Stimulated activated CD8-positive, alpha-beta memory T cell treated with anti-CD3 and anti-CD28 coated beads, Interleukin-2, amount 100 ng/mL, for 48 hours (primary cell): ENCODE data around the gene TAS1R1.

ENCODE experiments used
- DNase-seq, 2 donors: peaks; one replicate each; pipeline ENCODE4 v3.0.0-alpha.2; 2020; ENCODE audit warnings: low read depth in 2 of 2

TAS1R1 gene

DNA sequence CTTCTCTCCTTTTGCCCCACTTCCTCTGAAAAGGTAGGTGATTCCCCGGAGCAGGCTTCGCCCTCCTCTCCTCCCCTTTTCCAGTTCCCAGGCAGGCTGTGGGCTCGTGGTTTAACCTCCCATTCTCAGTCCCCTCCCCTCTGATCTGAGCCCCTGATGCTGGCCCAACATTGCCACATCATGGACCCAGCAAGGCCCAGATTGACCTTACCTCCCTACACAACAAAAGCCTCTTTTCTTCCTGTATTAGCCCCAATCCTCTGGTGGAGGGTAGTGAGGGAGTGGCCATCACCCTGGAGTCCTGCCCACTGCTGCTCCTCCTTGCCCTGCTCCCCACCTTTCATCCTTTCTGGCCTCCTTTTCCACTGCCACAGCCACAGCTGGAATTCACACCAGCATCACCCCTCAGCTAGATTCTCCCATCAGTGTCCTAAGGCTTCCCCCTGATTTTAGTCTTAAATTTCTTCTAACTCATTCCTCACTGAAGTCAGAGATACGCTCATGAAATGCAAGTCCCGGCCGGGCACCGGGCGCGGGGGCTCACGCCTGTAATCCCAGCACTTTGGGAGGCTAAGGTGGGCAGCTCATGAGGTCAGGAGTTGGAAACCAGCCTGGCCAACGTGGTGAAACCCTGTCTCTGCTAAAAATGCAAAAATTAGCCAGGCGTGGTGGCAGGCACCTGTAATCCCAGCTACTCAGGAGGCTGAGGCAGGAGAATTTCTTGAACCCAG, 17.7 kb downstream of the TAS1R1 start:
- no peak for DNase-seq

- DNase-seq, result no peak
Measured at GRCh38 chr1:6574025-6574620, 19.0 kb downstream of the TAS1R1 start.

DNA sequence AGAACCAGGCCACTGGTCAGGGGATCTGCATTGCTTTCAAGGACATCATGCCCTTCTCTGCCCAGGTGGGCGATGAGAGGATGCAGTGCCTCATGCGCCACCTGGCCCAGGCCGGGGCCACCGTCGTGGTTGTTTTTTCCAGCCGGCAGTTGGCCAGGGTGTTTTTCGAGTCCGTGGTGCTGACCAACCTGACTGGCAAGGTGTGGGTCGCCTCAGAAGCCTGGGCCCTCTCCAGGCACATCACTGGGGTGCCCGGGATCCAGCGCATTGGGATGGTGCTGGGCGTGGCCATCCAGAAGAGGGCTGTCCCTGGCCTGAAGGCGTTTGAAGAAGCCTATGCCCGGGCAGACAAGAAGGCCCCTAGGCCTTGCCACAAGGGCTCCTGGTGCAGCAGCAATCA, 19.7 kb downstream of the TAS1R1 start:
- DNase-seq, result no peak

GRCh38 chr1:6577831-6578525, 22.9 kb downstream of the TAS1R1 start:
- no peak for DNase-seq

DNA sequence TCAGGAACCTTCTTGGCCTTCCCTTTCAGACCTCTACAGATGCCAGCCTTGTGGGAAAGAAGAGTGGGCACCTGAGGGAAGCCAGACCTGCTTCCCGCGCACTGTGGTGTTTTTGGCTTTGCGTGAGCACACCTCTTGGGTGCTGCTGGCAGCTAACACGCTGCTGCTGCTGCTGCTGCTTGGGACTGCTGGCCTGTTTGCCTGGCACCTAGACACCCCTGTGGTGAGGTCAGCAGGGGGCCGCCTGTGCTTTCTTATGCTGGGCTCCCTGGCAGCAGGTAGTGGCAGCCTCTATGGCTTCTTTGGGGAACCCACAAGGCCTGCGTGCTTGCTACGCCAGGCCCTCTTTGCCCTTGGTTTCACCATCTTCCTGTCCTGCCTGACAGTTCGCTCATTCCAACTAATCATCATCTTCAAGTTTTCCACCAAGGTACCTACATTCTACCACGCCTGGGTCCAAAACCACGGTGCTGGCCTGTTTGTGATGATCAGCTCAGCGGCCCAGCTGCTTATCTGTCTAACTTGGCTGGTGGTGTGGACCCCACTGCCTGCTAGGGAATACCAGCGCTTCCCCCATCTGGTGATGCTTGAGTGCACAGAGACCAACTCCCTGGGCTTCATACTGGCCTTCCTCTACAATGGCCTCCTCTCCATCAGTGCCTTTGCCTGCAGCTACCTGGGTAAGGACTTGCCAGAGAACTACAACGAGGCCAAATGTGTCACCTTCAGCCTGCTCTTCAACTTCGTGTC, 23.7 kb downstream of the TAS1R1 start:
- no peak for DNase-seq

DNA sequence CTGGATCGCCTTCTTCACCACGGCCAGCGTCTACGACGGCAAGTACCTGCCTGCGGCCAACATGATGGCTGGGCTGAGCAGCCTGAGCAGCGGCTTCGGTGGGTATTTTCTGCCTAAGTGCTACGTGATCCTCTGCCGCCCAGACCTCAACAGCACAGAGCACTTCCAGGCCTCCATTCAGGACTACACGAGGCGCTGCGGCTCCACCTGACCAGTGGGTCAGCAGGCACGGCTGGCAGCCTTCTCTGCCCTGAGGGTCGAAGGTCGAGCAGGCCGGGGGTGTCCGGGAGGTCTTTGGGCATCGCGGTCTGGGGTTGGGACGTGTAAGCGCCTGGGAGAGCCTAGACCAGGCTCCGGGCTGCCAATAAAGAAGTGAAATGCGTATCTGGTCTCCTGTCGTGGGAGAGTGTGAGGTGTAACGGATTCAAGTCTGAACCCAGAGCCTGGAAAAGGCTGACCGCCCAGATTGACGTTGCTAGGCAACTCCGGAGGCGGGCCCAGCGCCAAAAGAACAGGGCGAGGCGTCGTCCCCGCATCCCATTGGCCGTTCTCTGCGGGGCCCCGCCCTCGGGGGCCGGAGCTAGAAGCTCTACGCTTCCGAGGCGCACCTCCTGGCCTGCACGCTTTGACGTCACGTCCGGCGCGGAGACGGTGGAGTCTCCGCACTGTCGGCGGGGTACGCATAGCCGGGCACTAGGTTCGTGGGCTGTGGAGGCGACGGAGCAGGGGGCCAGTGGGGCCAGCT, 24.4 kb downstream of the TAS1R1 start, which contains the start of gene ZBTB48:
Gene ZBTB48, plus strand, starts transcription at position 621 of the 745 bp plus-strand sequence. CDS start 616 bp downstream, outside the sequence.
- peak; percentile 96 to 97 for DNase-seq

- DNase-seq, result no peak
Measured at GRCh38 chr1:6580119-6580592, 25.0 kb downstream of the TAS1R1 start.

DNA sequence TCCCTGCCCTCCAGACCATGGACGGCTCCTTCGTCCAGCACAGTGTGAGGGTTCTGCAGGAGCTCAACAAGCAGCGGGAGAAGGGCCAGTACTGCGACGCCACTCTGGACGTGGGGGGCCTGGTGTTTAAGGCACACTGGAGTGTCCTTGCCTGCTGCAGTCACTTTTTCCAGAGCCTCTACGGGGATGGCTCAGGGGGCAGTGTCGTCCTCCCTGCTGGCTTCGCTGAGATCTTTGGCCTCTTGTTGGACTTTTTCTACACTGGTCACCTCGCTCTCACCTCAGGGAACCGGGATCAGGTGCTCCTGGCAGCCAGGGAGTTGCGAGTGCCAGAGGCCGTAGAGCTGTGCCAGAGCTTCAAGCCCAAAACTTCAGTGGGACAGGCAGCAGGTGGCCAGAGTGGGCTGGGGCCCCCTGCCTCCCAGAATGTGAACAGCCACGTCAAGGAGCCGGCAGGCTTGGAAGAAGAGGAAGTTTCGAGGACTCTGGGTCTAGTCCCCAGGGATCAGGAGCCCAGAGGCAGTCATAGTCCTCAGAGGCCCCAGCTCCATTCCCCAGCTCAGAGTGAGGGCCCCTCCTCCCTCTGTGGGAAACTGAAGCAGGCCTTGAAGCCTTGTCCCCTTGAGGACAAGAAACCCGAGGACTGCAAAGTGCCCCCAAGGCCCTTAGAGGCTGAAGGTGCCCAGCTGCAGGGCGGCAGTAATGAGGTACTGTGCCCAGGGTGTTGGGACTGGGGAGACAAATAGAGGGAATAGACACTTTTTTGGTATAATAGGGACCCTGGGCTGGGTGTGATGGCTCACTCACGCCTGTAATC, 25.7 kb downstream of the TAS1R1 start:
- DNase-seq, result no peak

- DNase-seq, result no peak
Measured at GRCh38 chr1:6581561-6582305, 26.6 kb downstream of the TAS1R1 start.

DNA sequence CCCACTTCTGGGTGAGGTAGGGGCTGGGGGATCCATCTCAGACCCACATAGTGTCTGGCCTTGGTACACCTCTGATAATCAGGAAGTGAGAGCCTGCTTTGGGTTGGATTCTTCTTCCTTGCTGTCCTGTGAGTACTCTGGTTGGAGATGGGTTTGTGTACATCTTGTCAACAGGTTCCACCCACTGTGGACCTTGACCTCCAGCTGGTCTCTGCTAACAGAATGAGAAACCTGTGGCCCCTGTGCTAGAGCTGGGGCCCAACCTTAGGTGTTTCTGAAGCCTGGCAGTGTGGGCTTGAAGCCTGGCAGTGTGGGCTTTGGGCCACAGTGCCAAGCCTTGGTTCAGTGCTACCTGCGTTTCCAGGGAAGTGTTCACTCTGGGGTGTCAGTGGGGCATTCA, 27.3 kb downstream of the TAS1R1 start:
- DNase-seq, result no peak

GRCh38 chr1:6584126-6585080, 29.3 kb downstream of the TAS1R1 start:
- DNase-seq, result no peak

DNA sequence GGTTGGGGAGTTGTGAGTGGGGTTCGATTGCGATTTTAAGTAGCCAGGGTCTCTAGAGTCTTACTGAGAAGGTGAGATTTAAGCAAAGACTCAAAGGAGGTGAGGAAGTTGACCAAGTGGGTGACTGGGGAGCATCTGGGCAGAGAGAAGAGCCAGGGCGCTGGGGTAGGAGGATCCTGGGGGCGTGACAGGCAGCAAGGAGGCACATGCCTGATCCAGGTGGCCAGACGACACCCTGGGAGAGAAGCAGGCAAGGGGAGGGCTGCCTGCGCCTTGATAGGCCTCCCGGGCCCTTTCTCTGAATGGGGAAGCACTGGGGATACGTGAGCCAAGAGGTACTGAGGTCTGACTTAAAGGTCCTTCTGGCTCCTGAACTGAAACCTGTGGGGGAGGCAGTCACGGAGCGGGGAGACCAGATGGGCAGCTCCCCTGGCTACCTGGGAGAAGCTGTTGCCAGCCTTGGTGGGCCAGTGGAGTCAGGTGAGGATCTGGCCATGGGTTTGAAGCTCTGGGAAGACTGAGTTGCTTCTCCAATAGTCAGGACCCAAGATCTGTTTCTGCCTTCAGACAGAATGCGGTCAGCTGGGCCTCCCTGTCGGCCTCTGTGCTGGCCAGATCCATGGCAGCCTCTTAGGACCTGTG, 30.1 kb downstream of the TAS1R1 start:
- DNase-seq, result no peak

GRCh38 chr1:6585841-6586240, 30.7 kb downstream of the TAS1R1 start:
- DNase-seq, result no peak

GRCh38 chr1:6586404-6586816, 31.3 kb downstream of the TAS1R1 start:
- DNase-seq, result no peak

- DNase-seq, result no peak
Measured at GRCh38 chr1:6587261-6588005, 32.3 kb downstream of the TAS1R1 start.

DNA sequence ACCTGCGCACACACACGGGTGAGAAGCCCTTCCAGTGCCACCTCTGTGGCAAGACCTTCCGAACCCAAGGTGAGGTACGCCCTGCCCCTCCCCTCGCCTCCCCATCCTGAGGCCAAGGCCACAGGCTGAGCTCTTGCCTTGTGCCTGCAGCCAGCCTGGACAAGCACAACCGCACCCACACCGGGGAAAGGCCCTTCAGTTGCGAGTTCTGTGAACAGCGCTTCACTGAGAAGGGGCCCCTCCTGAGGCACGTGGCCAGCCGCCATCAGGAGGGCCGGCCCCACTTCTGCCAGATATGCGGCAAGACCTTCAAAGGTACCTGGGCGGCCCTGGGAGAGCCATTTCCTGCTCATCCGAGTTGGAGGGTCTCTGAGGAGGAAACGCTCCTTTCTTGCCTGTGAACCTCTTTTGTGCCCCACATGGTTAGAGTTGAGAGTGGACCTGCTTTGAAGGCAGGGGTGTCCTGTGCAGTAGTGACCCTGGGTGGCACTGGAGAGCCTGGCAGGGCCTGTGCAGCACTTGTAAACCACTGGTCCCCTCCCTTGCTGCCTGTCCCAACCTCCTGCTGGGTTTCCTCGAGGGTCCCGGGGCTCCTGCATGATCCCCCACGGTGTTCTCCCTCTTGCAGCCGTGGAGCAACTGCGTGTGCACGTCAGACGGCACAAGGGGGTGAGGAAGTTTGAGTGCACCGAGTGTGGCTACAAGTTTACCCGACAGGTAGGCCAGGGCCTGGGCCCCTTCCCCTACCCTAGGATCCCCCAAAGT, 33.2 kb downstream of the TAS1R1 start:
- no peak for DNase-seq
